ENCODE data around the gene PSME2. TPM values are rescaled to one million over a fixed set of nuclear protein-coding genes. Genes with fewer than 3 reads are reported as not detected.

Gene PSME2
- total and polyA plus RNA-seq, 7 donors, result 26.2 to 485 (median 43.5) TPM

DNA sequence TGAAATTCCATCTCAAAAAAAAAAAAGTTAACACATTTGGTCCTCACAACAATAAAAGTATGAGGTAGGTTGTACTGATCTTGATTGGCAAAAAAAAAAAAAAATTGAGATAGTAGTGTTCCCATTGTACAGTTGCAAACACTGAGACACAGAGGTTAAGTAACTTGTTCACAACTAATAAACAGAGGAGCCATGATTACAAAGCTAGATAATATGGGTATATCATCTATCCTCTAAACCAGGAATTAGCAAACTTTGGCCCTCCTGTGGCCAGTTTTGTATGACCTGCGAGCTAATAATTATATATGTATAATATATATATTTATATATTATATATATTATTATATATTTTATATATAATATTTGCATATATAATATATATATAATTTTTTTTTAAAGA is 12.7 kb downstream of the PSME2 start:
- peaks cover 0 to 25% (median 20%) of the 10 kb centered on the region in 4 donors for H3K4me1 ChIP-seq
- peaks cover 8 to 14% (median 11%) of the 10 kb centered on the region in 4 donors for H3K36me3 ChIP-seq
- DNase-seq, result no peak

DNA sequence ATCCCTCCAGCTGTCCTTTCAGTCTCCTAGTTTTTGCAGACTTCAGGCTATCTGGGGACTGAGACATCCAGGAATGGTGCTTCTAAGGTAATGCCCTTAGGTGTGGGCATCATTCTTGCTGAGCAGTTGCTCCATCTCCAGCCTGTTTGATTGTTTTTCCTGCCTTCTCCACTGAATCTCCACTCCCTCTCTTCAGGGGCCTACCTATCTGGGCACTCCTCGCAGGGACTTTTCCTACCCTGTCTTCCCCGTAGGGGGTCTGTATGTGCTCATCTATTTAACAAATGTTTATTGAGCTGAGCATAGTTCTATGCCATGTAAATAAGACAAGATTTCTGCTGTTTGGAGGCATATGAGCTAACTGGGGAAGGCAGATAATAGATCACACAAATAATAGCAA is 13.4 kb downstream of the PSME2 start:
- 94% methylated on average over 2 of the region's 2 CpGs for WGBS, 2 donors

More for the DNA sequence above, 12.7 kb downstream of the PSME2 start:
- H3K27me3 ChIP-seq, result no peaks in the 10 kb centered on the region
- no peaks in the 10 kb centered on the region for H3K9me3 ChIP-seq
- intact Hi-C loops (cut with DNase I), result no loop called here
- no peak overlapping the region for H3K4me3 ChIP-seq
- 91 to 96% methylated on average over 1 of the region's 1 CpG for WGBS, 2 donors
- TF ChIP-seq, protein P1, sequence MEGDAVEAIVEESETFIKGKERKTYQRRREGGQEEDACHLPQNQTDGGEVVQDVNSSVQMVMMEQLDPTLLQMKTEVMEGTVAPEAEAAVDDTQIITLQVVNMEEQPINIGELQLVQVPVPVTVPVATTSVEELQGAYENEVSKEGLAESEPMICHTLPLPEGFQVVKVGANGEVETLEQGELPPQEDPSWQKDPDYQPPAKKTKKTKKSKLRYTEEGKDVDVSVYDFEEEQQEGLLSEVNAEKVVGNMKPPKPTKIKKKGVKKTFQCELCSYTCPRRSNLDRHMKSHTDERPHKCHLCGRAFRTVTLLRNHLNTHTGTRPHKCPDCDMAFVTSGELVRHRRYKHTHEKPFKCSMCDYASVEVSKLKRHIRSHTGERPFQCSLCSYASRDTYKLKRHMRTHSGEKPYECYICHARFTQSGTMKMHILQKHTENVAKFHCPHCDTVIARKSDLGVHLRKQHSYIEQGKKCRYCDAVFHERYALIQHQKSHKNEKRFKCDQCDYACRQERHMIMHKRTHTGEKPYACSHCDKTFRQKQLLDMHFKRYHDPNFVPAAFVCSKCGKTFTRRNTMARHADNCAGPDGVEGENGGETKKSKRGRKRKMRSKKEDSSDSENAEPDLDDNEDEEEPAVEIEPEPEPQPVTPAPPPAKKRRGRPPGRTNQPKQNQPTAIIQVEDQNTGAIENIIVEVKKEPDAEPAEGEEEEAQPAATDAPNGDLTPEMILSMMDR (IDR thresholded peaks at IDR 0.05), result no peak
- TF ChIP-seq POLR2AphosphoS5 (IDR thresholded peaks at IDR 0.05) (no peak), POLR2A (IDR thresholded peaks at IDR 0.05) (no peak), EP300 (IDR thresholded peaks at IDR 0.05) (no peak)
- no peak overlapping the region for H3K27ac ChIP-seq

DNA sequence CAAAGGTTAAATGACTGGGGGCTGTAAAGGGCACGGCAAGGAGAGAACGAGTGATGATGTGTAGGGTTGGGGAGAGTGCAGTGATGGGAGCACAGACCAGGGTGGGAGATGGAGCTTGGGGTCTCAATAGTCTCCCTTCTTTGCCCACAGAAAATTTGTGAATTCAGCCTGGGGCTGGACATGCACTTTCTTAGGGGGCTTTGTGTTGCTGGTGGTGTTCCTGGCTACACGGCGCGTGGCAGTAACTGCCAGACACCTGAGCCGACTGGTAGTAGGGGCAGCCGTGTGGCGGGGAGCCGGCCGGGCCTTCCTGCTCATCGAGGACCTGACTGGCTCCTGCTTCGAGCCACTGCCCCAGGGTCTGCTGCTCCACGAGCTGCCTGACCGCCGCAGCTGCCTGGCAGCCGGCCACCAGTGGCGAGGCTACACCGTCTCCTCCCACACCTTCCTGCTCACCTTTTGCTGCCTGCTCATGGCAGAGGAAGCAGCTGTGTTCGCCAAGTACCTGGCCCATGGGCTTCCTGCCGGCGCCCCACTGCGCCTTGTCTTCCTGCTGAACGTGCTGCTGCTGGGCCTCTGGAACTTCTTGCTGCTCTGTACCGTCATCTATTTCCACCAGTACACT is 14.2 kb downstream of the PSME2 start:
- no peaks in the 10 kb centered on the region for H3K36me3 ChIP-seq
- H3K27ac ChIP-seq, result peak overlapping the region in 1 of 4 donors; percentile 25
- TF ChIP-seq EP300 (IDR thresholded peaks at IDR 0.05) (no peak), POLR2AphosphoS5 (IDR thresholded peaks at IDR 0.05) (no peak), POLR2A (IDR thresholded peaks at IDR 0.05) (no peak)
- TF ChIP-seq, protein P1 (IDR thresholded peaks at IDR 0.05), result no peak

More for the DNA sequence above, 13.4 kb downstream of the PSME2 start:
- H3K4me3 ChIP-seq, result no peak overlapping the region
- DNase-seq, result no peak
- H3K27ac ChIP-seq, result no peak overlapping the region
- TF ChIP-seq, protein P1 (IDR thresholded peaks at IDR 0.05), result no peak
- no peaks in the 10 kb centered on the region for H3K27me3 ChIP-seq
- H3K36me3 ChIP-seq, result peaks cover under 1 to 6% (median 4%) of the 10 kb centered on the region in 4 donors
- no peaks in the 10 kb centered on the region for H3K9me3 ChIP-seq
- intact Hi-C loops (cut with DNase I), result no loop called here
- H3K4me1 ChIP-seq, result peaks cover 0 to 21% (median 19%) of the 10 kb centered on the region in 4 donors

DNA sequence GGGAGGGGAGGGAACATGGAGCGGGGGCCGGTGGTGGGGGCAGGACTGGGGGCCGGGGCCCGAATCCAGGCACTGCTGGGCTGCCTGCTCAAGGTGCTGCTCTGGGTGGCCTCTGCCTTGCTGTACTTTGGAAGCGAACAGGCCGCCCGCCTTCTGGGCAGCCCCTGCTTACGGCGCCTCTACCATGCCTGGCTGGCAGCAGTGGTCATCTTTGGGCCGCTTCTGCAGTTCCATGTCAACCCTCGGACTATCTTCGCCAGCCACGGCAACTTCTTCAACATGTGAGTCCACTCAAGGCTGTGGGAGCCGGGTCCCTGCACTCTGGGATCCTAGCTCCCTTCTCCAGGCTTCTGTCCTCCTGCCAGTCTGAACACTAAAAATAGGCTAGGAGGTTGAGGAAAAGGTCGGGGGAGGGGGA is 14.9 kb downstream of the PSME2 start:
- Histone ChIP-seq H3K27ac (peak overlapping the region in 2 of 4 donors; percentile 25 to 27), H3K4me3 (no peak overlapping the region)

More for the DNA sequence above, 14.2 kb downstream of the PSME2 start:
- H3K27me3 ChIP-seq, result no peaks in the 10 kb centered on the region
- intact Hi-C loops (cut with DNase I), result no loop called here
- 49 to 79% methylated on average over 24 of the region's 24 CpGs for WGBS, 2 donors
- no peak for DNase-seq
- no peaks in the 10 kb centered on the region for H3K9me3 ChIP-seq
- H3K4me1 ChIP-seq, result peaks cover 0 to 17% (median 12%) of the 10 kb centered on the region in 4 donors
- H3K4me3 ChIP-seq, result no peak overlapping the region

More for the DNA sequence above, 14.9 kb downstream of the PSME2 start:
- H3K27me3 ChIP-seq, result no peaks in the 10 kb centered on the region
- WGBS, 2 donors, result 92% methylated on average over 15 of the region's 15 CpGs
- intact Hi-C loops (cut with DNase I), result no loop called here
- TF ChIP-seq EP300 (IDR thresholded peaks at IDR 0.05) (no peak), POLR2AphosphoS5 (IDR thresholded peaks at IDR 0.05) (no peak), POLR2A (IDR thresholded peaks at IDR 0.05) (no peak)
- TF ChIP-seq, protein P1 (IDR thresholded peaks at IDR 0.05), result no peak
- H3K4me1 ChIP-seq, result peaks cover 0 to 11% (median 6%) of the 10 kb centered on the region in 4 donors
- DNase-seq, result no peak
- no peaks in the 10 kb centered on the region for H3K36me3 ChIP-seq
- H3K9me3 ChIP-seq, result no peaks in the 10 kb centered on the region
